ENCODE measurements around the gene PTPN22. TPM values are rescaled to one million over a fixed set of nuclear protein-coding genes. Genes with fewer than 3 reads are reported as not detected.

The PTPN22 gene
- total RNA-seq, 2 experiments from 2014 or later: 62.8 to 74.6 TPM

- peak; percentile 12 for DNase-seq
- peak overlapping the region; percentile 89 for H3K4me3 Mint-ChIP-seq
- POLR2A ChIA-PET: interaction anchor here (0.6 to 2.2 kb wide), 6 partner anchors 25 to 92 kb away, joined by 3 to 10 read pairs (median 4); partner anchors contain the start of gene HIPK1
- no peaks in the 10 kb centered on the region for H3K27me3 Mint-ChIP-seq
- H3K36me3 Mint-ChIP-seq (ENCODE audit: low read depth): peaks cover 58% of the 10 kb centered on the region
- CTCF ChIA-PET: interaction anchor here (0.8 to 5.9 kb wide), 14 partner anchors 7 to 92 kb away, joined by 3 to 38 read pairs (median 4); partner anchors contain the start of genes HIPK1 and RSBN1
- H3K27ac Mint-ChIP-seq: peak overlapping the region; percentile 96
- H3K4me1 Mint-ChIP-seq: peaks cover 66% of the 10 kb centered on the region
- H3K9me3 Mint-ChIP-seq: no peaks in the 10 kb centered on the region
Observed at GRCh38 chr1:113903501-113904292, 32.2 kb upstream of the PTPN22 start.

- H3K27me3 Mint-ChIP-seq: no peaks in the 10 kb centered on the region
Observed at GRCh38 chr1:113901191-113901590, 29.7 kb upstream of the PTPN22 start.

GRCh38 chr1:113899111-113899510 lies 27.6 kb upstream of the PTPN22 start:
- CTCF ChIA-PET: interaction anchor here (0.6 to 1.4 kb wide), 3 partner anchors 16 to 417 kb away, joined by 3 read pairs; no protein-coding TSS in a partner anchor
- POLR2A ChIA-PET: no interaction called here
- no peaks in the 10 kb centered on the region for H3K9me3 Mint-ChIP-seq
- peaks cover 83% of the 10 kb centered on the region for H3K36me3 Mint-ChIP-seq (ENCODE audit: low read depth)
- peaks cover 54% of the 10 kb centered on the region for H3K4me1 Mint-ChIP-seq
- no peak overlapping the region for H3K27ac Mint-ChIP-seq
- H3K27me3 Mint-ChIP-seq: no peaks in the 10 kb centered on the region
- no peak overlapping the region for H3K4me3 Mint-ChIP-seq
- no peak for DNase-seq

More at GRCh38 chr1:113901191-113901590, 29.7 kb upstream of the PTPN22 start:
- Mint-ChIP-seq H3K4me3 (no peak overlapping the region), H3K4me1 (peaks cover 56% of the 10 kb centered on the region), H3K36me3 (ENCODE audit: low read depth) (peaks cover 67% of the 10 kb centered on the region), H3K9me3 (no peaks in the 10 kb centered on the region), H3K27ac (peak overlapping the region; percentile 23)
- CTCF ChIA-PET: interaction anchor here (0.8 to 2.3 kb wide), 3 partner anchors 12 to 46 kb away, joined by 3 to 8 read pairs (median 3); no protein-coding TSS in a partner anchor
- POLR2A ChIA-PET: no interaction called here
- no peak for DNase-seq

GRCh38 chr1:113898241-113898814 lies 26.8 kb upstream of the PTPN22 start:
- peaks cover 47% of the 10 kb centered on the region for H3K4me1 Mint-ChIP-seq
- POLR2A ChIA-PET: no interaction called here
- no peak for DNase-seq
- no peaks in the 10 kb centered on the region for H3K9me3 Mint-ChIP-seq
- CTCF ChIA-PET: interaction anchor here (0.6 to 0.7 kb wide), 2 partner anchors 23 to 33 kb away, joined by 3 read pairs; no protein-coding TSS in a partner anchor
- H3K4me3 Mint-ChIP-seq: no peak overlapping the region
- no peak overlapping the region for H3K27ac Mint-ChIP-seq
- no peaks in the 10 kb centered on the region for H3K27me3 Mint-ChIP-seq
- H3K36me3 Mint-ChIP-seq (ENCODE audit: low read depth): peaks cover 87% of the 10 kb centered on the region

GRCh38 chr1:113895961-113896360 lies 24.4 kb upstream of the PTPN22 start:
- Mint-ChIP-seq H3K36me3 (ENCODE audit: low read depth) (peaks cover 65% of the 10 kb centered on the region), H3K27me3 (no peaks in the 10 kb centered on the region), H3K9me3 (no peaks in the 10 kb centered on the region), H3K4me1 (peaks cover 24% of the 10 kb centered on the region), H3K4me3 (no peak overlapping the region), H3K27ac (no peak overlapping the region)
- ChIA-PET CTCF (interaction anchor here (0.7 to 1.5 kb wide), 5 partner anchors 9 to 39 kb away, joined by 3 to 4 read pairs (median 3); partner anchors contain the start of genes AP4B1 and DCLRE1B), POLR2A (interaction anchor here (0.6 kb wide), 1 partner anchor 143 kb away, joined by 3 read pairs; no protein-coding TSS in a partner anchor)
- DNase-seq: no peak

GRCh38 chr1:113895098-113895497 lies 23.6 kb upstream of the PTPN22 start:
- H3K36me3 Mint-ChIP-seq (ENCODE audit: low read depth): peaks cover 62% of the 10 kb centered on the region
- H3K4me3 Mint-ChIP-seq: no peak overlapping the region
- no peaks in the 10 kb centered on the region for H3K27me3 Mint-ChIP-seq
- H3K27ac Mint-ChIP-seq: no peak overlapping the region
- H3K4me1 Mint-ChIP-seq: peaks cover 22% of the 10 kb centered on the region
- ChIA-PET CTCF (interaction anchor here (0.8 kb wide), 2 partner anchors 9 to 21 kb away, joined by 3 to 4 read pairs; partner anchors contain the start of gene AP4B1), POLR2A (no interaction called here)
- DNase-seq: no peak
- no peaks in the 10 kb centered on the region for H3K9me3 Mint-ChIP-seq

- Mint-ChIP-seq H3K27ac (no peak overlapping the region), H3K36me3 (ENCODE audit: low read depth) (peaks cover 44% of the 10 kb centered on the region), H3K4me3 (no peak overlapping the region), H3K27me3 (no peaks in the 10 kb centered on the region), H3K9me3 (no peaks in the 10 kb centered on the region), H3K4me1 (peaks cover 10% of the 10 kb centered on the region)
- POLR2A ChIA-PET: no interaction called here
- CTCF ChIA-PET: interaction anchor here (0.7 to 0.8 kb wide), 2 partner anchors 14 to 17 kb away, joined by 3 to 4 read pairs; no protein-coding TSS in a partner anchor
- no peak for DNase-seq
Observed at GRCh38 chr1:113893267-113893666, 21.8 kb upstream of the PTPN22 start.

- Mint-ChIP-seq H3K27me3 (no peaks in the 10 kb centered on the region), H3K4me1 (peaks cover 19% of the 10 kb centered on the region), H3K36me3 (ENCODE audit: low read depth) (peaks cover 33% of the 10 kb centered on the region), H3K9me3 (no peaks in the 10 kb centered on the region), H3K27ac (peak overlapping the region; percentile 55), H3K4me3 (no peak overlapping the region)
- DNase-seq: no peak
- POLR2A ChIA-PET: no interaction called here
- CTCF ChIA-PET: interaction anchor here (0.8 to 2.1 kb wide), 2 partner anchors 10 to 12 kb away, joined by 3 to 8 read pairs; no protein-coding TSS in a partner anchor
Observed at GRCh38 chr1:113891631-113892220, 20.2 kb upstream of the PTPN22 start.

GRCh38 chr1:113890816-113891215 lies 19.3 kb upstream of the PTPN22 start:
- no peak overlapping the region for H3K4me3 Mint-ChIP-seq

GRCh38 chr1:113887402-113888175 lies 16.1 kb upstream of the PTPN22 start, which contains the start of gene BCL2L15:
TSS of gene BCL2L15 (minus strand) at chr1:113887581. CDS start at chr1:113887375, 206 bp downstream.
- POLR2A ChIA-PET: no interaction called here
- Mint-ChIP-seq H3K4me3 (no peak within 1 kb of the TSS), H3K4me1 (peaks cover 24% of the 10 kb centered on the region), H3K27ac (no peak within 1 kb of the TSS), H3K36me3 (ENCODE audit: low read depth) (peaks cover 10% of the 10 kb centered on the region), H3K9me3 (no peaks in the 10 kb centered on the region), H3K27me3 (no peaks in the 10 kb centered on the region)
- no peak for DNase-seq
- CTCF ChIA-PET: interaction anchor here (1.0 to 1.6 kb wide), 2 partner anchors 12 to 18 kb away, joined by 3 to 7 read pairs; no protein-coding TSS in a partner anchor

More at GRCh38 chr1:113890816-113891215, 19.3 kb upstream of the PTPN22 start:
- H3K27ac Mint-ChIP-seq: no peak overlapping the region
- DNase-seq: no peak
- POLR2A ChIA-PET: no interaction called here
- H3K4me1 Mint-ChIP-seq: peaks cover 24% of the 10 kb centered on the region
- peaks cover 25% of the 10 kb centered on the region for H3K36me3 Mint-ChIP-seq (ENCODE audit: low read depth)
- H3K27me3 Mint-ChIP-seq: no peaks in the 10 kb centered on the region
- no peaks in the 10 kb centered on the region for H3K9me3 Mint-ChIP-seq
- CTCF ChIA-PET: interaction anchor here (0.6 to 2.1 kb wide), 3 partner anchors 9 to 478 kb away, joined by 3 to 8 read pairs (median 7); no protein-coding TSS in a partner anchor

GRCh38 chr1:113886417-113887401 lies 15.2 kb upstream of the PTPN22 start:
- ChIA-PET POLR2A (no interaction called here), CTCF (interaction anchor here (0.6 to 1.6 kb wide), 3 partner anchors 12 to 722 kb away, joined by 3 to 7 read pairs (median 5); no protein-coding TSS in a partner anchor)
- H3K27me3 Mint-ChIP-seq: no peaks in the 10 kb centered on the region
- H3K9me3 Mint-ChIP-seq: no peaks in the 10 kb centered on the region
- peaks cover 10% of the 10 kb centered on the region for H3K36me3 Mint-ChIP-seq (ENCODE audit: low read depth)
- DNase-seq: no peak
- no peak overlapping the region for H3K4me3 Mint-ChIP-seq
- peaks cover 26% of the 10 kb centered on the region for H3K4me1 Mint-ChIP-seq
- H3K27ac Mint-ChIP-seq: no peak overlapping the region

Data from activated CD4-positive, alpha-beta T cell treated with anti-CD3 and anti-CD28 coated beads, Interleukin-2, amount 10 ng/mL, durations not matched to agents 7 days and 5 days (primary cell).